ENCODE measurements around the gene PABPN1L. TPM values are rescaled to one million over a fixed set of nuclear protein-coding genes. Genes with fewer than 3 reads are reported as not detected.

PABPN1L gene
- total RNA-seq, 1 experiment from 2014 or later, result not detected

DNA sequence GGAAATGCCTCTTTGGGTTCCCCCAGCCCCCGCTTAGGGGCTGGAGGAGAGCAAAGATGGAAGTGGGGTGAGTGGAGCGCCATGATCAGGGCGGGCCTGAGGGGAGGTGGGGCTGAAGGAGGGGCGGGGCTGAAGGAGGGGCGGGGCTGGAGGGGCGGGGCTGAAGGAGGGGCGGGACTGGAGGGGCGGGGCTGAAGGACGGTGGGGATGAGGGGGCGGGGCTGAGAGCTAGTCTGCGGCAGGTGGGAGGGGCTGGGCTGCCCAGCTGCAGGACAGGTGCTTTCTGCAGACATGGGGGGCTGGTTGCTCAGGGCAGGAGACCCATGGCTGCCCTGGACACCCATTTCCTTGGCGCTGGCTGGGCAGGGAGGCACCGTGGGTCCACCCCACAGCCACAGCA is 39.1 kb upstream of the PABPN1L start:
- H2AFZ ChIP-seq (ENCODE audit: low read length), result peak overlapping the region; percentile 95; the same call in 1 of the 2 replicates
- H3K4me1 ChIP-seq (ENCODE audit: low read length), result peaks cover 2% of the 10 kb centered on the region; the same call in 1 of the 2 replicates
- H3K4me3 ChIP-seq (ENCODE audit: low read length), result no peak overlapping the region
- no peaks in the 10 kb centered on the region for H3K9me2 ChIP-seq (replicated peaks; ENCODE audit: insufficient read depth, low read length)
- peak; percentile 77 for DNase-seq
- H3K79me2 ChIP-seq (ENCODE audit: low read length), result no peaks in the 10 kb centered on the region
- H3K9ac ChIP-seq (ENCODE audit: low read length), result no peak overlapping the region
- no peaks in the 10 kb centered on the region for H4K20me1 ChIP-seq (ENCODE audit: insufficient read depth, low read depth, low read length)
- H3K9me3 ChIP-seq (ENCODE audit: low read length), result no peaks in the 10 kb centered on the region
- H3K27ac ChIP-seq (ENCODE audit: low read length), result no peak overlapping the region
- H3K27me3 ChIP-seq (ENCODE audit: low read length), result no peaks in the 10 kb centered on the region
- H3K36me3 ChIP-seq (ENCODE audit: insufficient read depth, low read length), result no peaks in the 10 kb centered on the region
- no peak overlapping the region for H3K4me2 ChIP-seq (ENCODE audit: low read depth, low read length, poor library complexity, severe bottlenecking)

- H3K4me1 ChIP-seq (ENCODE audit: low read length), result peaks cover 2% of the 10 kb centered on the region; the same call in 1 of the 2 replicates
- H3K4me3 ChIP-seq (ENCODE audit: low read length), result no peak overlapping the region
- H3K27ac ChIP-seq (ENCODE audit: low read length), result no peak overlapping the region
- no peaks in the 10 kb centered on the region for H3K9me3 ChIP-seq (ENCODE audit: low read length)
- no peaks in the 10 kb centered on the region for H3K79me2 ChIP-seq (ENCODE audit: low read length)
- H3K4me2 ChIP-seq (ENCODE audit: low read depth, low read length, poor library complexity, severe bottlenecking), result no peak overlapping the region
- no peaks in the 10 kb centered on the region for H3K36me3 ChIP-seq (ENCODE audit: insufficient read depth, low read length)
- H4K20me1 ChIP-seq (ENCODE audit: insufficient read depth, low read depth, low read length), result no peaks in the 10 kb centered on the region
- peak overlapping the region; percentile 95; the same call in 1 of the 2 replicates for H2AFZ ChIP-seq (ENCODE audit: low read length)
- no peaks in the 10 kb centered on the region for H3K27me3 ChIP-seq (ENCODE audit: low read length)
- H3K9me2 ChIP-seq (replicated peaks; ENCODE audit: insufficient read depth, low read length), result no peaks in the 10 kb centered on the region
- DNase-seq, result no peak
- H3K9ac ChIP-seq (ENCODE audit: low read length), result no peak overlapping the region
Observed at GRCh38 chr16:88904676-88905365, 38.4 kb upstream of the PABPN1L start.

- H3K79me2 ChIP-seq (ENCODE audit: low read length), result no peaks in the 10 kb centered on the region
Observed at GRCh38 chr16:88903267-88903666, 36.8 kb upstream of the PABPN1L start.

DNA sequence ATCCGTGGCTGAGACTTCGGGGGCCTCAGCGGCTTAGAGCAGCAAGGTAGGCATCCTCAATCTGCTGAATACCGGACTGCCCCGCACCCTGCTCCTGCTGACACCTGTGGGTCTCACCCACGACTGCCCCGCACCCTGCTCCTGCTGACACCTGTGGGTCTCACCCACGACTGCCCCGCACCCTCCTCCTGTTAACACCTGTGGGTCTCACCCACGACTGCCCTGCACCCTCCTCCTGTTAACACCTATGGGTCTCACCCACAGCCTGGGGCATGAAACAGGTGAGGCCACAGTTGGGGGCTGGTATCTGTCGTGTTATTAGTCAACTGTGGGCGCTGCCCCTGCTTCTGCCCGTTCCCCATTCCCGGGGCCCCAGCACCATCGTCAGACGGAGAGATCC is 36.3 kb upstream of the PABPN1L start:
- Histone ChIP-seq H3K9me2 (replicated peaks; ENCODE audit: insufficient read depth, low read length) (no peaks in the 10 kb centered on the region), H4K20me1 (ENCODE audit: insufficient read depth, low read depth, low read length) (no peaks in the 10 kb centered on the region)
- DNase-seq, result no peak

More at GRCh38 chr16:88903267-88903666, 36.8 kb upstream of the PABPN1L start:
- H3K4me2 ChIP-seq (ENCODE audit: low read depth, low read length, poor library complexity, severe bottlenecking), result no peak overlapping the region
- no peak for DNase-seq
- H4K20me1 ChIP-seq (ENCODE audit: insufficient read depth, low read depth, low read length), result no peaks in the 10 kb centered on the region
- no peaks in the 10 kb centered on the region for H3K27me3 ChIP-seq (ENCODE audit: low read length)
- H3K36me3 ChIP-seq (ENCODE audit: insufficient read depth, low read length), result no peaks in the 10 kb centered on the region
- H3K9ac ChIP-seq (ENCODE audit: low read length), result no peak overlapping the region
- H3K9me3 ChIP-seq (ENCODE audit: low read length), result no peaks in the 10 kb centered on the region
- no peak overlapping the region for H2AFZ ChIP-seq (ENCODE audit: low read length)
- H3K4me3 ChIP-seq (ENCODE audit: low read length), result no peak overlapping the region
- no peaks in the 10 kb centered on the region for H3K9me2 ChIP-seq (replicated peaks; ENCODE audit: insufficient read depth, low read length)
- peaks cover 2% of the 10 kb centered on the region for H3K4me1 ChIP-seq (ENCODE audit: low read length)
- no peak overlapping the region for H3K27ac ChIP-seq (ENCODE audit: low read length)

DNA sequence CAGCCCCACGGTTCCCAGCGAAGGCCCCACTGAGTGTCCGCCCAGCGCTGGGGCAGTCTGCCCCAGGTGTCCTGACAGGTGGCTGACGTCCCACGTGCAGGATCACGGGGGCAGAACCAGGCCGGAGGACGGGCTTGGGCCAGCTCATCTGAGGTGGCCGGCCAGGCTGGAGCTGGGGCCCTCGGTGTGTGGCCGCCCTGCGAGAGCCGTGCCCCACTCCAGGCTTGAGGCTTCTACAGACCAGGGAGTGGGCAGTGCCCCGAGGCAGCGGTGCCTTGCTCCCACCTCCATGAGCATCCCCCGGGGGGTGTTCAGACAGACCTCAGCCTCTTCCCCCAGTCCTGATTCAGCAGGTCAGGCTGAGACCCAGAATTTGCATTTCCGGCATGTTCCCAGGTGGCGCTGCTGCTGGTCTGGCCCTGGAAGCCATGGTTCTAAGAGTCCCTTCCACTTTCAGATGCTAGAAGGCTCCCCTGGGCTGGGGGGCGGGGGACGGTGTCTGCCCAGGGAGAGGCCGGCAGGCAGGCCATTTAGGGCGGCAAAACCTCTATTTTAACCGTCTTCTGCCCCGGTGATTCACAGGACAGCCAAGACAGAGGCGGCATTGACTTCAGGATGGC is 35.4 kb upstream of the PABPN1L start:
- Histone ChIP-seq H4K20me1 (ENCODE audit: insufficient read depth, low read depth, low read length) (no peaks in the 10 kb centered on the region), H3K79me2 (ENCODE audit: low read length) (no peaks in the 10 kb centered on the region), H3K27me3 (ENCODE audit: low read length) (no peaks in the 10 kb centered on the region)

More for the DNA sequence above, 36.3 kb upstream of the PABPN1L start:
- no peaks in the 10 kb centered on the region for H3K27me3 ChIP-seq (ENCODE audit: low read length)
- H3K4me2 ChIP-seq (ENCODE audit: low read depth, low read length, poor library complexity, severe bottlenecking), result no peak overlapping the region
- H3K4me3 ChIP-seq (ENCODE audit: low read length), result no peak overlapping the region
- no peaks in the 10 kb centered on the region for H3K36me3 ChIP-seq (ENCODE audit: insufficient read depth, low read length)
- no peak overlapping the region for H3K27ac ChIP-seq (ENCODE audit: low read length)
- no peaks in the 10 kb centered on the region for H3K79me2 ChIP-seq (ENCODE audit: low read length)
- no peaks in the 10 kb centered on the region for H3K9me3 ChIP-seq (ENCODE audit: low read length)
- no peak overlapping the region for H2AFZ ChIP-seq (ENCODE audit: low read length)
- no peak overlapping the region for H3K9ac ChIP-seq (ENCODE audit: low read length)
- peaks cover 7% of the 10 kb centered on the region for H3K4me1 ChIP-seq (ENCODE audit: low read length)

GRCh38 chr16:88900662-88901052 is 34.2 kb upstream of the PABPN1L start:
- Histone ChIP-seq H3K4me2 (ENCODE audit: low read depth, low read length, poor library complexity, severe bottlenecking) (no peak overlapping the region), H3K27me3 (ENCODE audit: low read length) (no peaks in the 10 kb centered on the region), H3K9me3 (ENCODE audit: low read length) (no peaks in the 10 kb centered on the region), H2AFZ (ENCODE audit: low read length) (no peak overlapping the region), H3K9me2 (replicated peaks; ENCODE audit: insufficient read depth, low read length) (no peaks in the 10 kb centered on the region), H3K9ac (ENCODE audit: low read length) (no peak overlapping the region), H4K20me1 (ENCODE audit: insufficient read depth, low read depth, low read length) (no peaks in the 10 kb centered on the region), H3K4me3 (ENCODE audit: low read length) (no peak overlapping the region), H3K27ac (ENCODE audit: low read length) (no peak overlapping the region), H3K4me1 (ENCODE audit: low read length) (peaks cover 11% of the 10 kb centered on the region), H3K79me2 (ENCODE audit: low read length) (no peaks in the 10 kb centered on the region), H3K36me3 (ENCODE audit: insufficient read depth, low read length) (no peaks in the 10 kb centered on the region)
- no peak for DNase-seq

More for the DNA sequence above, 35.4 kb upstream of the PABPN1L start:
- no peak overlapping the region for H2AFZ ChIP-seq (ENCODE audit: low read length)
- DNase-seq, result peak; percentile 62
- H3K4me1 ChIP-seq (ENCODE audit: low read length), result peaks cover 11% of the 10 kb centered on the region
- no peak overlapping the region for H3K9ac ChIP-seq (ENCODE audit: low read length)
- H3K4me3 ChIP-seq (ENCODE audit: low read length), result no peak overlapping the region
- H3K27ac ChIP-seq (ENCODE audit: low read length), result no peak overlapping the region
- no peak overlapping the region for H3K4me2 ChIP-seq (ENCODE audit: low read depth, low read length, poor library complexity, severe bottlenecking)
- H3K36me3 ChIP-seq (ENCODE audit: insufficient read depth, low read length), result no peaks in the 10 kb centered on the region
- H3K9me2 ChIP-seq (replicated peaks; ENCODE audit: insufficient read depth, low read length), result no peaks in the 10 kb centered on the region
- no peaks in the 10 kb centered on the region for H3K9me3 ChIP-seq (ENCODE audit: low read length)

DNA sequence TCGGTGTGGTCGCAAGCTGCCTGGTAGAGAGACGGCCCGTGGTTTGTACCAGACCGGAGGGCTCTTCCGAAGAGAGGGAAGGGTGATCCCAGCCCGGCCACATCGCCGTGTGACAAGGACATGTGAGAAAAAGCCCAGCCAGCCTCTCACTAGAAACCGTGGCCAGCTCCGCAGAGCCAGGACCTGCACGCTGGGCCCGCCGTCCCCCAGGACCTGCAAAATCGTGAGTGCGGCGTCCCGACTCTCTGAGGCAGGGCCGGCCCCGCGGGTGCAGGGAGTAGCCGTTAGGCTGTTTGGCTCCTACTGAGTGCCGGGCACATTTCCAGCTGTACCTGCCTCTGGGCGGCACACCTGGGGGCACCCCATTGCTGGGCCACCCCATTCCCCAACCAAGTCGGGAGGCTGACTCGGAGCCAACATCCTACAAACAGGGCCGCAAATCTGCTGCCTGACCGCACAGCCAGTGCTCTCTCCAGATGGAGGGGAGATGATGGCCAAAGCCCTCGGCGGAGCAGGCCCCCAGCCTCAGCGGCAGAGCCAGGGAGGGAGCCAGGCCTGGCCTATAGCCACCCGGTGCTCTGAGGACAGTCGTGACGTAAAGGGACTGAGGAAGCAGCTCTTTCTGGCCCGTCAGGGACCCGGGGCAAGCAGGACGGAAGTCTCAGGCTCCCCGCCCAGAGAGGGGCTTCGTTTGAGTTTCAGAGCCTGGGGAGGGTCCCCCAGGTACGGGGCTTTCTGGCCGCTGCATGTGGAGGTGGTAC is 33.6 kb upstream of the PABPN1L start:
- no peak overlapping the region for H3K4me3 ChIP-seq (ENCODE audit: low read length)
- H4K20me1 ChIP-seq (ENCODE audit: insufficient read depth, low read depth, low read length), result no peaks in the 10 kb centered on the region
- DNase-seq, result no peak
- no peaks in the 10 kb centered on the region for H3K79me2 ChIP-seq (ENCODE audit: low read length)
- no peaks in the 10 kb centered on the region for H3K27me3 ChIP-seq (ENCODE audit: low read length)
- H3K4me1 ChIP-seq (ENCODE audit: low read length), result peaks cover 8% of the 10 kb centered on the region
- no peak overlapping the region for H3K4me2 ChIP-seq (ENCODE audit: low read depth, low read length, poor library complexity, severe bottlenecking)
- H3K36me3 ChIP-seq (ENCODE audit: insufficient read depth, low read length), result no peaks in the 10 kb centered on the region
- H3K27ac ChIP-seq (ENCODE audit: low read length), result no peak overlapping the region
- no peaks in the 10 kb centered on the region for H3K9me3 ChIP-seq (ENCODE audit: low read length)
- no peak overlapping the region for H3K9ac ChIP-seq (ENCODE audit: low read length)
- H2AFZ ChIP-seq (ENCODE audit: low read length), result no peak overlapping the region
- no peaks in the 10 kb centered on the region for H3K9me2 ChIP-seq (replicated peaks; ENCODE audit: insufficient read depth, low read length)
